ENCODE data around the gene MB. TPM values are rescaled to one million over a fixed set of nuclear protein-coding genes. Genes with fewer than 3 reads are reported as not detected.

MB gene
- total RNA-seq, 4 donors from 2014 or later: 1.0 to 12.9 (median 2.5) TPM; not detected in 1

DNA sequence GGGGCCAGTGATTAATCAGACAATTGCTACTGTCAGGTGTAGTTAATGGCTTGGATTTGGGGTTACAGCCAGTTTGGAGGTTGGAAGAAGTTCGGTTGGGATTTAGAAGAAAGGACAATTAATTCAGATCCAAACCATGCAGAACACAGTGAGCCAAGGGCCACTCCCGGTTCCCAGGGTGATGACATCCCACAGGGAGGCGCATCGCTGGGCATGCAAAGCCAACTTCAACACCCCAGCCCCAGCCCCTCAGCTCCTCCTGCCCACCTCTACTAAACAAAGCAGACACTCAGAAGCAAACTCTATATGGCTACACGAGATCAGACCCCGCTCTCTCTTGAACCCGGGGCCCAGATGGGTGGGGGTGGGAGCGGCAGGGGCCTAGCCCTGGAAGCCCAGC lies 10.2 kb downstream of the MB start:
- Histone ChIP-seq H3K27ac (peak overlapping the region in 2 of 4 donors; percentile 48 to 52), H3K9me3 (no peaks in the 10 kb centered on the region), H3K27me3 (no peaks in the 10 kb centered on the region), H3K4me1 (peaks cover 0 to 26% (median 0%) of the 10 kb centered on the region in 3 donors), H3K36me3 (no peaks in the 10 kb centered on the region), H3K4me3 (no peak overlapping the region)
- 40% methylated on average over 1 of the region's 8 CpGs; no CpG with 5 or more reads in 1 of the 2 donors for WGBS, 2 donors (ENCODE audit: low coverage in 1 of 2)
- TF ChIP-seq POLR2A (IDR thresholded peaks at IDR 0.05) (no peak), POLR2AphosphoS5 (IDR thresholded peaks at IDR 0.05) (no peak), EP300 (IDR thresholded peaks at IDR 0.05) (no peak)
- TF ChIP-seq, protein P1, sequence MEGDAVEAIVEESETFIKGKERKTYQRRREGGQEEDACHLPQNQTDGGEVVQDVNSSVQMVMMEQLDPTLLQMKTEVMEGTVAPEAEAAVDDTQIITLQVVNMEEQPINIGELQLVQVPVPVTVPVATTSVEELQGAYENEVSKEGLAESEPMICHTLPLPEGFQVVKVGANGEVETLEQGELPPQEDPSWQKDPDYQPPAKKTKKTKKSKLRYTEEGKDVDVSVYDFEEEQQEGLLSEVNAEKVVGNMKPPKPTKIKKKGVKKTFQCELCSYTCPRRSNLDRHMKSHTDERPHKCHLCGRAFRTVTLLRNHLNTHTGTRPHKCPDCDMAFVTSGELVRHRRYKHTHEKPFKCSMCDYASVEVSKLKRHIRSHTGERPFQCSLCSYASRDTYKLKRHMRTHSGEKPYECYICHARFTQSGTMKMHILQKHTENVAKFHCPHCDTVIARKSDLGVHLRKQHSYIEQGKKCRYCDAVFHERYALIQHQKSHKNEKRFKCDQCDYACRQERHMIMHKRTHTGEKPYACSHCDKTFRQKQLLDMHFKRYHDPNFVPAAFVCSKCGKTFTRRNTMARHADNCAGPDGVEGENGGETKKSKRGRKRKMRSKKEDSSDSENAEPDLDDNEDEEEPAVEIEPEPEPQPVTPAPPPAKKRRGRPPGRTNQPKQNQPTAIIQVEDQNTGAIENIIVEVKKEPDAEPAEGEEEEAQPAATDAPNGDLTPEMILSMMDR (IDR thresholded peaks at IDR 0.05): no peak
- ATAC-seq: no peak

DNA sequence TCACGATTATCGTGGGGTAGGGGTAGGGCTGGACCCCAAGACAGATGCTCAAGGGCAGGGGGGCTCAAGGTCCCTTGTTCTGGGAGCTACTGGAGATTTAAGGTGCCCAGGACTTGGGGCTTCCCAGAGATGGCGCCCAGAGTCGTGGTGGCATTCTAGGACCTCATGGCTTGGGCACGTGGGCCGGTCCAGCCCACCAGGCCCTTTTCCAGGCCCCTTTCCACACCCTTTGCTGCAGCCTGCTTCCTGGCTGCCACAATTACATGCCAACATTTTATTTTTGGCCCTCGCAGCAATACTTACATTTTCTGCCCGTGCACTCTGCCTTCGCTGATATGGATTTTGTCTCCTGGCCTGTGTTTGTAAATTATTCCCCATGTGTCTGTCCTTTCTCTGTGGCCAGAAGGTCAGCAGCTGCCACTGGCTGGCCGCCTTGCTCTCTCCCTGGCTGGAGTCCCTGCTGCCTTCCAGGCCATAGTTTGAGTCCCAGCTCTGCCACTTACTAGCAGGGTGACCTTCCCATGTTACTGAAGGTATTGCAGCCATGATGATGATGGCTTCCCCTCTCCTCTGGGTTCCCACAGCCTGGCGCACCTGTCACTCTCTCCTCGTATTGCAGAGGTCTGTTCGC lies 11.2 kb downstream of the MB start:
- Histone ChIP-seq H3K9me3 (no peaks in the 10 kb centered on the region), H3K27ac (peak overlapping the region in 3 of 4 donors; percentile 48 to 57 (median 52)), H3K4me3 (no peak overlapping the region), H3K27me3 (no peaks in the 10 kb centered on the region), H3K4me1 (peaks cover 0 to 26% (median 0%) of the 10 kb centered on the region in 3 donors), H3K36me3 (no peaks in the 10 kb centered on the region)
- ATAC-seq: no peak
- TF ChIP-seq POLR2AphosphoS5 (IDR thresholded peaks at IDR 0.05) (no peak), POLR2A (IDR thresholded peaks at IDR 0.05) (no peak), EP300 (IDR thresholded peaks at IDR 0.05) (no peak)
- TF ChIP-seq, protein P1 (IDR thresholded peaks at IDR 0.05): no peak
- WGBS, 2 donors (ENCODE audit: low coverage in 1 of 2): 40 to 53% methylated on average over 8 to 11 of the region's 13 CpGs

DNA sequence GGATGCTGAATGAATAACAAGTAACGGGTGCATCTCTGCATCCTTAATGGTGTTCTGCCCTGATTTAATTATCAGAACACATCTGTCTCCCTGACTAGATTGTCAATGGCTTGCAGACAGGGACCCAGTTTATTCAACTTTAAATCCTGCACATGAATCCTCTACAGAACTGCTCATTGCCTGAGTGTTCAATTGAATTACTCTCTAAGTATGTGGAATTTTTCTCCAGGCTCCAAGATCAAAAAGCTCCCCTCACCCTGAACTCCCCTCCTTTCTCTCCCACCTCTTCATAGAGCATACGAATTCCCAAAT lies 11.8 kb downstream of the MB start:
- no peak for ATAC-seq
- H3K27ac ChIP-seq: peak overlapping the region in 2 of 4 donors; percentile 48 to 52
- 61 to 70% methylated on average over 1 to 2 of the region's 2 CpGs for whole genome bisulfite sequencing, 2 donors (ENCODE audit: low coverage in 1 of 2)

DNA sequence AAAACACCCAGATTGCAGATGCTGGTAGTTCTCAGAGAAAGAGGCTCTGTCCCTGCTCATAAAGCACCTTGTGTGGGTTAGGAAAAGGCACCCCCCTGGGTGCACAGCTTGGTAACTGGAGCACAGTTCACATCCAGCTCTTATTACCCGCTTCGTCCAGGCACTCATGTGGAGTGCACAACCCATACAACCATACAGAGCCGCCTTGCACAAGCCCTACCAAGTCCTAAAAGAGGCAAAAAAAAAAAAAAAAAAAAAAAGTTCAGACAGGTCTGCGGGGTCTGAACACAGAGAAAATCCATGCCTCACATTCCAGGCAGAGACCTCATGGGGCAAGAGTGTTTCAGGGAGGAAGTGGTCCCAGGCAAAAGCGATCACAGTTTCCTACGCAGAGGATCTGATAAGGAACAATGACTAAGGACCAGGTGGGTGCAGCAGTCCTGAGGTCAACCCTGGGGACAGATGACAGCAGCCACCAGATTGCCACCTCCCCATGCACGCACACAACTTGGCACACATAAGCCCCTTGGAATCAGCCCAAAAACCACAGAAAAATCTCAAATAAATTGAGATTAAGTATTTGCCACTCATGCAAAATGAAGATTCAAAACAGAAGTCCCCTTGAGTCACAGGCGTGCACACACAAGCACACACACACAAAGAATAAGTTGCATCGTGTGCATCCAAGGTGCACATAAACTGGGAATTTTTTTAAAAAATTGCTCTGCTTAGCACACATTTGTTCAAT lies 12.3 kb downstream of the MB start:
- no peak overlapping the region for H3K27ac ChIP-seq

More for the DNA sequence above, 11.8 kb downstream of the MB start:
- no peak for TF ChIP-seq POLR2A (IDR thresholded peaks at IDR 0.05)
- TF ChIP-seq, protein P1 (IDR thresholded peaks at IDR 0.05): no peak
- TF ChIP-seq EP300 (IDR thresholded peaks at IDR 0.05): no peak
- no peak for TF ChIP-seq POLR2AphosphoS5 (IDR thresholded peaks at IDR 0.05)
- H3K4me3 ChIP-seq: no peak overlapping the region
- peaks cover 0 to 26% (median 0%) of the 10 kb centered on the region in 3 donors for H3K4me1 ChIP-seq
- H3K36me3 ChIP-seq: no peaks in the 10 kb centered on the region
- no peaks in the 10 kb centered on the region for H3K9me3 ChIP-seq
- no peaks in the 10 kb centered on the region for H3K27me3 ChIP-seq

More for the DNA sequence above, 12.3 kb downstream of the MB start:
- Histone ChIP-seq H3K27me3 (no peaks in the 10 kb centered on the region), H3K4me1 (peaks cover 0 to 26% (median 0%) of the 10 kb centered on the region in 3 donors), H3K36me3 (no peaks in the 10 kb centered on the region), H3K4me3 (no peak overlapping the region), H3K9me3 (no peaks in the 10 kb centered on the region)
- ATAC-seq: no peak
- no peak for TF ChIP-seq EP300 (IDR thresholded peaks at IDR 0.05)
- no peak for TF ChIP-seq POLR2A (IDR thresholded peaks at IDR 0.05)
- TF ChIP-seq, protein P1 (IDR thresholded peaks at IDR 0.05): no peak
- 60 to 77% methylated on average over 6 to 7 of the region's 9 CpGs for WGBS, 2 donors (ENCODE audit: low coverage in 1 of 2)
